Fibroblast of mammary gland (primary cell): ENCODE data around the gene IL25.
"Not testable (repeated sequence)": the region's sequence is repeated elsewhere in the genome, so short reads cannot be mapped to it uniquely, and the experiment has no call there.

Experiments
- DNase-seq: peaks from one replicate; pipeline ENCODE4 v3.0.0-alpha.2; 2010; ENCODE audit warnings: low read depth
- H3K4me3 ChIP-seq: 2 replicates; pipeline ENCODE4 v1.5.1; 2011; ENCODE audit warnings: low read depth, mild to moderate bottlenecking, low read length, moderate library complexity; ENCODE audit not compliant: control insufficient read depth
- CTCF ChIP-seq: conservative IDR thresholded peaks from 2 replicates; pipeline ENCODE4 v1.5.1; 2011; ENCODE audit warnings: low read depth, low read length, inconsistent platforms; ENCODE audit not compliant: control insufficient read depth, insufficient read depth

Gene IL25

GRCh38 chr14:23415821-23416778 lies 43.5 kb downstream of the IL25 start:
- no peak for TF ChIP-seq CTCF

GRCh38 chr14:23416801-23417200 lies 44.2 kb downstream of the IL25 start:
- no peak for TF ChIP-seq CTCF
- no peak for DNase-seq
- H3K4me3 ChIP-seq = no peak overlapping the region

More at GRCh38 chr14:23415821-23416778, 43.5 kb downstream of the IL25 start:
- no peak overlapping the region for H3K4me3 ChIP-seq
- DNase-seq = no peak

GRCh38 chr14:23417269-23417668 lies 44.7 kb downstream of the IL25 start:
- H3K4me3 ChIP-seq, DNase-seq: not testable (repeated sequence)

GRCh38 chr14:23418021-23418420 lies 45.4 kb downstream of the IL25 start:
- H3K4me3 ChIP-seq = no peak overlapping the region
- DNase-seq = no peak
- no peak for TF ChIP-seq CTCF

GRCh38 chr14:23419646-23420045 lies 47.0 kb downstream of the IL25 start:
- DNase-seq, H3K4me3 ChIP-seq: not testable (repeated sequence)

- no peak overlapping the region for H3K4me3 ChIP-seq
- no peak for TF ChIP-seq CTCF
- DNase-seq = no peak
Measured at GRCh38 chr14:23421594-23421993, 49.0 kb downstream of the IL25 start.

- TF ChIP-seq CTCF = no peak
- no peak for DNase-seq
- H3K4me3 ChIP-seq = no peak overlapping the region
Measured at GRCh38 chr14:23423657-23424056, 51.0 kb downstream of the IL25 start.

- H3K4me3 ChIP-seq = no peak overlapping the region
- TF ChIP-seq CTCF = no peak
- no peak for DNase-seq
Measured at GRCh38 chr14:23425169-23425568, 52.6 kb downstream of the IL25 start.

- DNase-seq, H3K4me3 ChIP-seq: not testable (repeated sequence)
Measured at GRCh38 chr14:23425798-23426197, 53.2 kb downstream of the IL25 start.
